GM23338 (cell line): Measurements from ENCODE around the gene ATAD3B. TPM values are rescaled to one million over a fixed set of nuclear protein-coding genes. Genes with fewer than 3 reads are reported as not detected.
"Not testable (repeated sequence)": the region's sequence is repeated elsewhere in the genome, so short reads cannot be mapped to it uniquely, and the experiment has no call there.

Experiments
- ATAC-seq: fragments of 200-7000 bp; cut with Tn5 transposase; 3 replicates; pipeline ENCODE4 v1.9.1; 2020
- DNase-seq: peaks from one replicate; pipeline ENCODE4 v3.0.0-alpha.2; 2015; ENCODE audit warnings: low spot score
- H2AFZ ChIP-seq: fragments of 200-600 bp; sonication (generic); 2 replicates; pipeline ENCODE4 v1.8.0; 2016; ENCODE audit warnings: antibody characterized with exemption, mild to moderate bottlenecking, moderate library complexity
- H3F3A ChIP-seq: fragments of 200-600 bp; sonication (generic); replicated peaks from 2 replicates; pipeline ENCODE4 v1.8.0; 2017; ENCODE audit warnings: antibody characterized with exemption, mixed run types, low read depth
- H3K27ac ChIP-seq: fragments of 200-600 bp; sonication (generic); 2 replicates; pipeline ENCODE4 v1.6.1; 2016; ENCODE audit warnings: low read depth
- H3K27me3 ChIP-seq: fragments of 200-600 bp; sonication (generic); 2 replicates; pipeline ENCODE4 v1.8.0; 2016; ENCODE audit warnings: mild to moderate bottlenecking, mixed run types, moderate library complexity; ENCODE audit not compliant: insufficient read depth
- H3K36me3 ChIP-seq: fragments of 200-600 bp; sonication (generic); 2 replicates; pipeline ENCODE4 v1.8.0; 2016; ENCODE audit warnings: mild to moderate bottlenecking; ENCODE audit not compliant: insufficient read depth
- H3K4me1 ChIP-seq: fragments of 200-600 bp; sonication (generic); 2 replicates; pipeline ENCODE4 v1.8.0; 2016; ENCODE audit warnings: mild to moderate bottlenecking, moderate library complexity; ENCODE audit not compliant: insufficient read depth
- H3K4me2 ChIP-seq: fragments of 200-600 bp; sonication (generic); 2 replicates; pipeline ENCODE4 v1.7.1; 2017; ENCODE audit warnings: mixed run types
- H3K4me3 ChIP-seq: fragments of 200-600 bp; sonication (generic); 2 replicates; pipeline ENCODE4 v1.6.1; 2016; ENCODE audit warnings: mixed run types
- H3K79me2 ChIP-seq: fragments of 200-600 bp; sonication (generic); replicated peaks from 2 replicates; pipeline ENCODE4 v1.8.0; 2017; ENCODE audit warnings: mild to moderate bottlenecking; ENCODE audit not compliant: insufficient read depth
- H3K9me2 ChIP-seq: fragments of 200-600 bp; sonication (generic); 2 replicates; pipeline ENCODE4 v1.8.0; 2017; ENCODE audit not compliant: insufficient read depth
- H4K20me1 ChIP-seq: fragments of 200-600 bp; sonication (generic); replicated peaks from 2 replicates; pipeline ENCODE4 v1.8.0; 2017; ENCODE audit warnings: mild to moderate bottlenecking; ENCODE audit not compliant: insufficient read depth
- H3K27ac Mint-ChIP-seq: 2 replicates; pipeline ENCODE4 v1.8.0; 2020; ENCODE audit warnings: inconsistent platforms, mild to moderate bottlenecking, moderate library complexity, mixed read lengths
- H3K27me3 Mint-ChIP-seq: 3 replicates; pipeline ENCODE4 v1.8.0; 2022; ENCODE audit warnings: low read depth, mild to moderate bottlenecking, moderate library complexity, mixed read lengths, inconsistent platforms; ENCODE audit not compliant: insufficient read depth, poor library complexity
- H3K36me3 Mint-ChIP-seq: 3 replicates; pipeline ENCODE4 v1.8.0; 2021; ENCODE audit warnings: low read depth, mild to moderate bottlenecking, inconsistent platforms, moderate library complexity, mixed read lengths
- H3K4me1 Mint-ChIP-seq: 3 replicates; pipeline ENCODE4 v1.8.0; 2020; ENCODE audit warnings: mild to moderate bottlenecking, inconsistent platforms, mixed read lengths
- H3K4me3 Mint-ChIP-seq: 3 replicates; pipeline ENCODE4 v1.8.0; 2021; ENCODE audit warnings: moderate library complexity, mild to moderate bottlenecking, inconsistent platforms, mixed read lengths
- H3K9me3 Mint-ChIP-seq: 3 replicates; pipeline ENCODE4 v1.8.0; 2020; ENCODE audit warnings: moderate library complexity, mild to moderate bottlenecking, inconsistent platforms, mixed read lengths
- EZH2phosphoT487 ChIP-seq: fragments of 200-600 bp; sonication (generic); IDR thresholded peaks from one replicate; pipeline ENCODE4 v1.8.1; 2018; ENCODE audit warnings: antibody characterized with exemption; ENCODE audit not compliant: unreplicated experiment
- NANOG ChIP-seq: IDR thresholded peaks from 2 replicates; pipeline ENCODE4 v1.6.1; 2016; ENCODE audit warnings: antibody characterized with exemption, borderline replicate concordance
- POLR2AphosphoS5 ChIP-seq: IDR thresholded peaks from 2 replicates; pipeline ENCODE4 v1.6.1; 2016; ENCODE audit warnings: antibody characterized with exemption, low read depth
- STAT1 ChIP-seq: IDR thresholded peaks from one replicate; pipeline ENCODE4 v1.6.1; 2016; ENCODE audit warnings: antibody characterized with exemption; ENCODE audit not compliant: unreplicated experiment
- ZNF114 ChIP-seq: fragments of 250-450 bp; sonication (Bioruptor Pico); IDR thresholded peaks from 2 replicates; pipeline ENCODE4 v1.5.0; 2020; ENCODE audit warnings: mild to moderate bottlenecking, moderate library complexity
- ZNF331 ChIP-seq: fragments of 250-450 bp; sonication (Bioruptor Pico); IDR thresholded peaks from 2 replicates; pipeline ENCODE4 v1.5.0; 2020; ENCODE audit warnings: low read depth, mild to moderate bottlenecking, moderate library complexity
- polyA plus RNA-seq: library from polyadenylated mRNA; unstranded; fragments of >200 nt; fragmentation: Nextera tagmentation; extraction: Ambion mirVana; gene quantifications from 2 replicates; pipeline ENCODE4 v1.2.1, GENCODE V29; 2016
- total RNA-seq: library from RNA; depleted of rRNA; stranded (reverse); fragments of >200 nt; shearing (Covaris generic); gene quantifications from 2 replicates; pipeline ENCODE4 v1.2.3, GENCODE V29; 2014
- TF ChIP-seq, protein P1 (sequence below): IDR thresholded peaks from one replicate; pipeline ENCODE4 v1.6.1; 2018; ENCODE audit warnings: antibody characterized with exemption; ENCODE audit not compliant: unreplicated experiment
- TF ChIP-seq, protein P2 (sequence below): IDR thresholded peaks from 2 replicates; pipeline ENCODE4 v1.6.1; 2016; ENCODE audit warnings: antibody characterized with exemption
- TF ChIP-seq, protein P3 (sequence below): fragments of 250-450 bp; sonication (Bioruptor Pico); IDR thresholded peaks from 2 replicates; pipeline ENCODE4 v1.5.0; 2020; ENCODE audit warnings: mild to moderate bottlenecking, moderate library complexity

The ATAD3B gene
- total and polyA plus RNA-seq, 2 experiments from 2014 or later: 37.8 to 63.4 TPM

DNA sequence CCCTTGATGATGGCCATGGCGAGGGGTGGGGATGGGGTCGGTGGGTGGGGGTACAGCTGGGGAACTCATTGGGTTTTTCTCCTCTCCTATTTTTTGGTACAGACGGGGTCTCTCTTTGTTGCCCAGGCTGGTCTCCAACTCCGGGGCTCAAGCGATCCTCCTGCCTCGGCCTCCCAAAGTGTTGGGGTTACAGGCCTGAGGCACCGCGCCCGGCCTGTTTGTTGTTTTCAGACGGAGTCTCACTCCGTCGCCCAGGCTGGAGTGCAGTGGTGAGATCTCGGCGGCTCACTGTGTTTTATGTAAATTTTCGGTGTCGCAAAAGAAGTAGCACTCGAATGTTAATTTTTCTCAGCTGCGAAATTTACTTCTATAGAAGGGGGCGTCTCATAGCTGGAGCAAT is 24.9 kb upstream of the ATAD3B start:
- not testable (repeated sequence) for H3K27me3 ChIP-seq, H3K27ac ChIP-seq, H3K4me2 ChIP-seq, H3K9me2 ChIP-seq, ATAC-seq, H3K27me3 Mint-ChIP-seq, DNase-seq, H3K27ac Mint-ChIP-seq, H3K79me2 ChIP-seq, H3K4me1 Mint-ChIP-seq, H3F3A ChIP-seq, H3K36me3 ChIP-seq, H3K4me3 ChIP-seq, H2AFZ ChIP-seq, H3K36me3 Mint-ChIP-seq, H3K9me3 Mint-ChIP-seq, H3K4me1 ChIP-seq, H3K4me3 Mint-ChIP-seq, H4K20me1 ChIP-seq

DNA sequence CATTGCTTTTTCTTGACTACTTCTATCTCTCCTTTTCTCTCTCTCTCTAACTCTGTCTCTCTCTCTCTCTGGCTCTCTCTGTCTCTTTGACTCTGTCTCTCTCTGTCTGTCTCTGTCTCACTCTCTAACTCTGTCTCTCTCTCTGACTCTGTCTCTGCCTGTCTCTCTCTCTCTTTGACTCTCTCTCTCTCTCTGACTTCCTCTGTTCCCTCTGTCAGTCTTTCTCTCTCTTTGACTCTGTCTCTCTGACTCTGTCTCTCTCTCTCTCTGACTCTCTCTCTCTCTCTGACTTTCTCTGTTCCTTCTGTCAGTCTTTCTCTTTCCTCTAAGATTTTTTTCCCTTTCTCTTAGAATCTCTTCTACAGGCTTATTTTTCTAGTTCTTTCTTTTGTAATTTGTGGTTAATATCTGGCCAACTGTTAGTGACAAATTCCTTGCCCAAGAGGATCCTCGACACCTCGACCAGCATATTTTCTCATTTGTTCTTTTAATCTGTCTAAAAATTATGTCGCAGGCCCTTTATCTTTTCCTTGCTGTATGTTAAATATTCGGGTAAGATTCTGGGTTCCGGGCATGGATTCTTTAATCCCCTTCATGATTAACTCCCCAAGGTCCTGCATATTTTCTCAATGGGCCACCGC is 22.3 kb upstream of the ATAD3B start, which contains the start of gene ATAD3C:
Gene ATAD3C (plus strand): TSS at position 591 of the 641 bp plus-strand sequence. CDS start 995 bp downstream, outside the sequence.
- Mint-ChIP-seq H3K36me3 (no peaks in the 10 kb centered on the region), H3K27ac (no peak within 1 kb of the TSS), H3K27me3 (peaks cover 4% of the 10 kb centered on the region), H3K4me3 (no peak within 1 kb of the TSS), H3K4me1 (no peaks in the 10 kb centered on the region), H3K9me3 (no peaks in the 10 kb centered on the region)
- Histone ChIP-seq H3K4me2 (no peak within 1 kb of the TSS), H3K4me1 (no peaks in the 10 kb centered on the region), H3K4me3 (no peak within 1 kb of the TSS), H4K20me1 (no peaks in the 10 kb centered on the region), H3K27ac (no peak within 1 kb of the TSS), H3F3A (no peaks in the 10 kb centered on the region), H3K79me2 (no peaks in the 10 kb centered on the region), H3K9me2 (no peaks in the 10 kb centered on the region), H3K36me3 (no peaks in the 10 kb centered on the region), H3K27me3 (no peaks in the 10 kb centered on the region), H2AFZ (no peak within 1 kb of the TSS)
- DNase-seq: no peak
- no peak for ATAC-seq
- TF ChIP-seq POLR2AphosphoS5 (no peak), STAT1 (no peak), ZNF331 (CRISPR knock-in tag) (no peak), EZH2phosphoT487 (no peak), ZNF114 (CRISPR knock-in tag) (no peak), NANOG (no peak)
- TF ChIP-seq, protein P1, sequence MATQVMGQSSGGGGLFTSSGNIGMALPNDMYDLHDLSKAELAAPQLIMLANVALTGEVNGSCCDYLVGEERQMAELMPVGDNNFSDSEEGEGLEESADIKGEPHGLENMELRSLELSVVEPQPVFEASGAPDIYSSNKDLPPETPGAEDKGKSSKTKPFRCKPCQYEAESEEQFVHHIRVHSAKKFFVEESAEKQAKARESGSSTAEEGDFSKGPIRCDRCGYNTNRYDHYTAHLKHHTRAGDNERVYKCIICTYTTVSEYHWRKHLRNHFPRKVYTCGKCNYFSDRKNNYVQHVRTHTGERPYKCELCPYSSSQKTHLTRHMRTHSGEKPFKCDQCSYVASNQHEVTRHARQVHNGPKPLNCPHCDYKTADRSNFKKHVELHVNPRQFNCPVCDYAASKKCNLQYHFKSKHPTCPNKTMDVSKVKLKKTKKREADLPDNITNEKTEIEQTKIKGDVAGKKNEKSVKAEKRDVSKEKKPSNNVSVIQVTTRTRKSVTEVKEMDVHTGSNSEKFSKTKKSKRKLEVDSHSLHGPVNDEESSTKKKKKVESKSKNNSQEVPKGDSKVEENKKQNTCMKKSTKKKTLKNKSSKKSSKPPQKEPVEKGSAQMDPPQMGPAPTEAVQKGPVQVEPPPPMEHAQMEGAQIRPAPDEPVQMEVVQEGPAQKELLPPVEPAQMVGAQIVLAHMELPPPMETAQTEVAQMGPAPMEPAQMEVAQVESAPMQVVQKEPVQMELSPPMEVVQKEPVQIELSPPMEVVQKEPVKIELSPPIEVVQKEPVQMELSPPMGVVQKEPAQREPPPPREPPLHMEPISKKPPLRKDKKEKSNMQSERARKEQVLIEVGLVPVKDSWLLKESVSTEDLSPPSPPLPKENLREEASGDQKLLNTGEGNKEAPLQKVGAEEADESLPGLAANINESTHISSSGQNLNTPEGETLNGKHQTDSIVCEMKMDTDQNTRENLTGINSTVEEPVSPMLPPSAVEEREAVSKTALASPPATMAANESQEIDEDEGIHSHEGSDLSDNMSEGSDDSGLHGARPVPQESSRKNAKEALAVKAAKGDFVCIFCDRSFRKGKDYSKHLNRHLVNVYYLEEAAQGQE: no peak
- TF ChIP-seq, protein P2, sequence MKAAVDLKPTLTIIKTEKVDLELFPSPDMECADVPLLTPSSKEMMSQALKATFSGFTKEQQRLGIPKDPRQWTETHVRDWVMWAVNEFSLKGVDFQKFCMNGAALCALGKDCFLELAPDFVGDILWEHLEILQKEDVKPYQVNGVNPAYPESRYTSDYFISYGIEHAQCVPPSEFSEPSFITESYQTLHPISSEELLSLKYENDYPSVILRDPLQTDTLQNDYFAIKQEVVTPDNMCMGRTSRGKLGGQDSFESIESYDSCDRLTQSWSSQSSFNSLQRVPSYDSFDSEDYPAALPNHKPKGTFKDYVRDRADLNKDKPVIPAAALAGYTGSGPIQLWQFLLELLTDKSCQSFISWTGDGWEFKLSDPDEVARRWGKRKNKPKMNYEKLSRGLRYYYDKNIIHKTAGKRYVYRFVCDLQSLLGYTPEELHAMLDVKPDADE: no peak
- TF ChIP-seq, protein P3, sequence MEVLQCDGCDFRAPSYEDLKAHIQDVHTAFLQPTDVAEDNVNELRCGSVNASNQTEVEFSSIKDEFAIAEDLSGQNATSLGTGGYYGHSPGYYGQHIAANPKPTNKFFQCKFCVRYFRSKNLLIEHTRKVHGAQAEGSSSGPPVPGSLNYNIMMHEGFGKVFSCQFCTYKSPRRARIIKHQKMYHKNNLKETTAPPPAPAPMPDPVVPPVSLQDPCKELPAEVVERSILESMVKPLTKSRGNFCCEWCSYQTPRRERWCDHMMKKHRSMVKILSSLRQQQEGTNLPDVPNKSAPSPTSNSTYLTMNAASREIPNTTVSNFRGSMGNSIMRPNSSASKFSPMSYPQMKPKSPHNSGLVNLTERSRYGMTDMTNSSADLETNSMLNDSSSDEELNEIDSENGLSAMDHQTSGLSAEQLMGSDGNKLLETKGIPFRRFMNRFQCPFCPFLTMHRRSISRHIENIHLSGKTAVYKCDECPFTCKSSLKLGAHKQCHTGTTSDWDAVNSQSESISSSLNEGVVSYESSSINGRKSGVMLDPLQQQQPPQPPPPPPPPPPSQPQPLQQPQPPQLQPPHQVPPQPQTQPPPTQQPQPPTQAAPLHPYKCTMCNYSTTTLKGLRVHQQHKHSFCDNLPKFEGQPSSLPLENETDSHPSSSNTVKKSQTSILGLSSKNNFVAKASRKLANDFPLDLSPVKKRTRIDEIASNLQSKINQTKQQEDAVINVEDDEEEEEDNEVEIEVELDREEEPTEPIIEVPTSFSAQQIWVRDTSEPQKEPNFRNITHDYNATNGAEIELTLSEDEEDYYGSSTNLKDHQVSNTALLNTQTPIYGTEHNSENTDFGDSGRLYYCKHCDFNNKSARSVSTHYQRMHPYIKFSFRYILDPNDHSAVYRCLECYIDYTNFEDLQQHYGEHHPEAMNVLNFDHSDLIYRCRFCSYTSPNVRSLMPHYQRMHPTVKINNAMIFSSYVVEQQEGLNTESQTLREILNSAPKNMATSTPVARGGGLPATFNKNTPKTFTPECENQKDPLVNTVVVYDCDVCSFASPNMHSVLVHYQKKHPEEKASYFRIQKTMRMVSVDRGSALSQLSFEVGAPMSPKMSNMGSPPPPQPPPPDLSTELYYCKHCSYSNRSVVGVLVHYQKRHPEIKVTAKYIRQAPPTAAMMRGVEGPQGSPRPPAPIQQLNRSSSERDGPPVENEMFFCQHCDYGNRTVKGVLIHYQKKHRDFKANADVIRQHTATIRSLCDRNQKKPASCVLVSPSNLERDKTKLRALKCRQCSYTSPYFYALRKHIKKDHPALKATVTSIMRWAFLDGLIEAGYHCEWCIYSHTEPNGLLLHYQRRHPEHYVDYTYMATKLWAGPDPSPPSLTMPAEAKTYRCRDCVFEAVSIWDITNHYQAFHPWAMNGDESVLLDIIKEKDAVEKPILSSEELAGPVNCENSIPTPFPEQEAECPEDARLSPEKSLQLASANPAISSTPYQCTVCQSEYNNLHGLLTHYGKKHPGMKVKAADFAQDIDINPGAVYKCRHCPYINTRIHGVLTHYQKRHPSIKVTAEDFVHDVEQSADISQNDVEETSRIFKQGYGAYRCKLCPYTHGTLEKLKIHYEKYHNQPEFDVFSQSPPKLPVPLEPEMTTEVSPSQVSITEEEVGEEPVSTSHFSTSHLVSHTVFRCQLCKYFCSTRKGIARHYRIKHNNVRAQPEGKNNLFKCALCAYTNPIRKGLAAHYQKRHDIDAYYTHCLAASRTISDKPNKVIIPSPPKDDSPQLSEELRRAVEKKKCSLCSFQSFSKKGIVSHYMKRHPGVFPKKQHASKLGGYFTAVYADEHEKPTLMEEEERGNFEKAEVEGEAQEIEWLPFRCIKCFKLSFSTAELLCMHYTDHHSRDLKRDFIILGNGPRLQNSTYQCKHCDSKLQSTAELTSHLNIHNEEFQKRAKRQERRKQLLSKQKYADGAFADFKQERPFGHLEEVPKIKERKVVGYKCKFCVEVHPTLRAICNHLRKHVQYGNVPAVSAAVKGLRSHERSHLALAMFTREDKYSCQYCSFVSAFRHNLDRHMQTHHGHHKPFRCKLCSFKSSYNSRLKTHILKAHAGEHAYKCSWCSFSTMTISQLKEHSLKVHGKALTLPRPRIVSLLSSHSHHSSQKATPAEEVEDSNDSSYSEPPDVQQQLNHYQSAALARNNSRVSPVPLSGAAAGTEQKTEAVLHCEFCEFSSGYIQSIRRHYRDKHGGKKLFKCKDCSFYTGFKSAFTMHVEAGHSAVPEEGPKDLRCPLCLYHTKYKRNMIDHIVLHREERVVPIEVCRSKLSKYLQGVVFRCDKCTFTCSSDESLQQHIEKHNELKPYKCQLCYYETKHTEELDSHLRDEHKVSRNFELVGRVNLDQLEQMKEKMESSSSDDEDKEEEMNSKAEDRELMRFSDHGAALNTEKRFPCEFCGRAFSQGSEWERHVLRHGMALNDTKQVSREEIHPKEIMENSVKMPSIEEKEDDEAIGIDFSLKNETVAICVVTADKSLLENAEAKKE (CRISPR knock-in tag): no peak
